Smooth muscle cell (in vitro differentiated cells): Measurements from ENCODE around the gene CARD11. TPM values are rescaled to one million over a fixed set of nuclear protein-coding genes. Genes with fewer than 3 reads are reported as not detected.

Experiments
- DNase-seq: peaks from one replicate; lab custom pipeline; 2025; ENCODE audit not compliant: unreplicated experiment; lab: John Stamatoyannopoulos, UW
- H2AFZ ChIP-seq: fragments of 200-600 bp; sonication (generic); 2 replicates; pipeline ENCODE4 v1.6.0; 2016; ENCODE audit warnings: antibody characterized with exemption, low read depth, mild to moderate bottlenecking
- H3F3A ChIP-seq: fragments of 200-600 bp; sonication (generic); 2 replicates; pipeline ENCODE4 v1.6.0; 2017; ENCODE audit warnings: antibody characterized with exemption, low read depth
- H3K27ac ChIP-seq: fragments of 200-600 bp; sonication (generic); 2 replicates; pipeline ENCODE4 v1.5.1; 2016; ENCODE audit warnings: low read depth, mild to moderate bottlenecking
- H3K27me3 ChIP-seq: fragments of 200-600 bp; sonication (generic); 2 replicates; pipeline ENCODE4 v1.6.1; 2016; ENCODE audit warnings: low read depth, mild to moderate bottlenecking
- H3K36me3 ChIP-seq: fragments of 200-600 bp; sonication (generic); 2 replicates; pipeline ENCODE4 v1.5.1; 2016; ENCODE audit warnings: low read depth
- H3K4me1 ChIP-seq: fragments of 200-600 bp; sonication (generic); 2 replicates; pipeline ENCODE4 v1.5.1; 2016; ENCODE audit warnings: low read depth
- H3K4me2 ChIP-seq: fragments of 200-600 bp; sonication (generic); 2 replicates; pipeline ENCODE4 v1.6.0; 2016; ENCODE audit warnings: mild to moderate bottlenecking
- H3K4me3 ChIP-seq: fragments of 200-600 bp; sonication (generic); 2 replicates; pipeline ENCODE4 v1.5.1; 2016; ENCODE audit warnings: mild to moderate bottlenecking
- H3K79me2 ChIP-seq: fragments of 200-600 bp; sonication (generic); 2 replicates; pipeline ENCODE4 v1.6.0; 2016; ENCODE audit warnings: low read depth, mild to moderate bottlenecking
- H3K9ac ChIP-seq: fragments of 200-600 bp; sonication (generic); 2 replicates; pipeline ENCODE4 v1.6.0; 2016; ENCODE audit warnings: low read depth
- H3K9me3 ChIP-seq: fragments of 200-600 bp; sonication (generic); replicated peaks from 2 replicates; pipeline ENCODE4 v1.5.1; 2016; ENCODE audit warnings: low read depth
- H4K20me1 ChIP-seq: fragments of 200-600 bp; sonication (generic); 2 replicates; pipeline ENCODE4 v1.6.0; 2016; ENCODE audit warnings: low read depth
- whole genome bisulfite sequencing: methylation state at CpG from one replicate; pipeline ENCODE4 v1.1.7; 2016; ENCODE audit warnings: low lambda C conversion rate; 5-methylcytosine and 5-hydroxymethylcytosine counted together
- polyA plus RNA-seq: library from polyadenylated mRNA; unstranded; fragments of >200 nt; fragmentation: Nextera tagmentation; extraction: Ambion mirVana; gene quantifications from 2 replicates; pipeline ENCODE4 v1.2.1, GENCODE V29; 2016
- total RNA-seq: library from RNA; depleted of rRNA; stranded (reverse); fragments of >200 nt; gene quantifications from 2 replicates; pipeline ENCODE4 v1.2.3, GENCODE V29; 2014
- TF ChIP-seq, protein P1 (sequence below): fragments of 200-600 bp; sonication (generic); IDR thresholded peaks from 2 replicates; pipeline ENCODE4 v1.5.1; 2017; ENCODE audit warnings: borderline replicate concordance, mild to moderate bottlenecking, antibody characterized with exemption; ENCODE audit not compliant: insufficient read depth, poor library complexity, severe bottlenecking

The CARD11 gene
- total and polyA plus RNA-seq, 2 experiments from 2014 or later = 1.3 to 2.4 TPM

DNA sequence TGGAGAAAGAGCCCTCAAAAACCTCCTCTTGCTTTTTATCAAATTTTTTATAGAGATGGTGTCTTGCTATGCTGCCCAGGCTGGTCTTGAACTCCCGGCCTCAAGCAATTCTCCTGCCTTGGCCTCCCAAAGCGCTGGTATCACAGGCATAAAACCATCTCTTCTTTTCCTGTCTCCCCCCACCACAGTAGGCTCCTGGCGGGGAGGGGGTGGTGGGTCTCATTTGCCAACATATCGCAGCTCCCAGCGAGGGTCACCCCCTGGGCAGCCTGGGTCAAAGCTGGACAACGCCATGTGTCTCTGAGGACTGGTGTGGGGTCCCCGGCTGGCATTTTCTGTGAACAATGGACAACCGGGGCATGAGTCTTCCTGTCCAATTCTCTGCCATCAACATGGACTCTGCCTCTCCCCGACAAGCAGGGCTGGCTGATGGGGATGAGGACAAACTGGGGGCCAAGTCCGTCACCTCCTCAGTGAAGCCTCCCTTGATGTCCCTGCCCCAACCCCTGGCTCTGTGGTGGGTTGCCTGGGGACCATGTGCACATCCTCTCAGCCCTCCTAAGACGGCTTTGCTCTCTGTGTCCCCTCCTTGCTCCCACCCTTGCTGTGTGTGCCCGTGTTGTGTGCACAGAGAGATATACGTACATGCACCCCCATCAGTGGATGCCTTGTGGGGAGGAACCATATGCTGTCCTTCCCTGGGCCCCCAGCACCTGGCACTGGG is 113.2 kb downstream of the CARD11 start:
- no peaks in the 10 kb centered on the region for H4K20me1 ChIP-seq
- no peaks in the 10 kb centered on the region for H3K9me3 ChIP-seq
- 96% methylated on average over 13 of the region's 13 CpGs for WGBS
- no peak overlapping the region for H3K4me2 ChIP-seq
- no peaks in the 10 kb centered on the region for H3K36me3 ChIP-seq
- no peaks in the 10 kb centered on the region for H3K79me2 ChIP-seq
- DNase-seq = no peak
- no peak overlapping the region for H3K9ac ChIP-seq
- no peak overlapping the region for H3K27ac ChIP-seq
- TF ChIP-seq, protein P1, sequence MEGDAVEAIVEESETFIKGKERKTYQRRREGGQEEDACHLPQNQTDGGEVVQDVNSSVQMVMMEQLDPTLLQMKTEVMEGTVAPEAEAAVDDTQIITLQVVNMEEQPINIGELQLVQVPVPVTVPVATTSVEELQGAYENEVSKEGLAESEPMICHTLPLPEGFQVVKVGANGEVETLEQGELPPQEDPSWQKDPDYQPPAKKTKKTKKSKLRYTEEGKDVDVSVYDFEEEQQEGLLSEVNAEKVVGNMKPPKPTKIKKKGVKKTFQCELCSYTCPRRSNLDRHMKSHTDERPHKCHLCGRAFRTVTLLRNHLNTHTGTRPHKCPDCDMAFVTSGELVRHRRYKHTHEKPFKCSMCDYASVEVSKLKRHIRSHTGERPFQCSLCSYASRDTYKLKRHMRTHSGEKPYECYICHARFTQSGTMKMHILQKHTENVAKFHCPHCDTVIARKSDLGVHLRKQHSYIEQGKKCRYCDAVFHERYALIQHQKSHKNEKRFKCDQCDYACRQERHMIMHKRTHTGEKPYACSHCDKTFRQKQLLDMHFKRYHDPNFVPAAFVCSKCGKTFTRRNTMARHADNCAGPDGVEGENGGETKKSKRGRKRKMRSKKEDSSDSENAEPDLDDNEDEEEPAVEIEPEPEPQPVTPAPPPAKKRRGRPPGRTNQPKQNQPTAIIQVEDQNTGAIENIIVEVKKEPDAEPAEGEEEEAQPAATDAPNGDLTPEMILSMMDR = no peak
- no peak overlapping the region for H2AFZ ChIP-seq
- no peaks in the 10 kb centered on the region for H3K27me3 ChIP-seq
- no peaks in the 10 kb centered on the region for H3K4me1 ChIP-seq
- no peaks in the 10 kb centered on the region for H3F3A ChIP-seq
- H3K4me3 ChIP-seq = no peak overlapping the region

DNA sequence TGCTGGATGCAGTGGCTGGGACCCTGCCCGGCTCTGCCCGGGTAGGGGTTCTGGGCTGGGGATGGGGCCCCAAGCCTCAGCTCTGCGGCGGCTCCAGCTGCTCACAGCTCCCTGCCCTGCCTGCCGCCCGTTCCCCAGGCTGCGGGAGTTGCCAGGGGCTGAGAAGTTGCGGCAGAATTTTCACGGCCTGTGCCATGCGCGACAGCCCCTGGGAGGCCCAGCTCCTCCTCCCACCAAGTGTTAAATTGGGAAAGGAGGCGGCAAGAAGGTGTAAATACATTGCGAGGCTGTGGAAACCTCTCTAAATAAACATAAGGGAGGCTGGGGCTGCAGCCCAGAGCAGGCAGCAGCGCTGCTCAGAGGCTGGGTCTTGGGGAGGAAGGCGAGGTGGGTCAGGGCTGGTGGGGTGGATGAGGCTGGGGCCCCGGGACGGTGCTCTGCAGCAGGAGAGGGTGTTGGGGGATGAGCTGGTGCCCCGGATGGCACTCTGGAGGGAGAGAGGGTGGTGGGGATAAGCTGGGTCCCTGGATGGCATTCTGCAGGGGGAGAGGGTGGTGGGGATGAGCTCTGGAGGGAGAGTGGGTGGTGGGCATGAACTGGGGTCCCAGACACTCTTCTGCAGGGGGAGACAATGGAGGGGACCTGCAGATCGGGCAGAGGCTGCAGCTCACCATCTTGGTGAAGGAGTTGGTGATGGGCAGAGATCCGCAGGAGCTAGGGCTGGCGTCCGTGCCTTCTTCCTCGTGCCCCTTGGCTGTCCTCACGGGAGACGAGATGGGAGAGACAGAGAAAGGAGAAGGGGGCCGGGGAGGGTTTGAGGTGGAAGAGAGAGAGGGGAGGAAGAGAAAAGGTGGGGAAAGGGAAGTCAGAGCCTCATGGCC is 114.1 kb downstream of the CARD11 start:
- Histone ChIP-seq H3K9ac (no peak overlapping the region), H3K27me3 (no peaks in the 10 kb centered on the region), H4K20me1 (no peaks in the 10 kb centered on the region), H3K4me2 (no peak overlapping the region), H2AFZ (no peak overlapping the region), H3K79me2 (no peaks in the 10 kb centered on the region), H3K36me3 (no peaks in the 10 kb centered on the region), H3K4me3 (no peak overlapping the region), H3K27ac (no peak overlapping the region), H3F3A (no peaks in the 10 kb centered on the region), H3K4me1 (no peaks in the 10 kb centered on the region), H3K9me3 (no peaks in the 10 kb centered on the region)
- no peak for DNase-seq
- TF ChIP-seq, protein P1 = no peak
- WGBS = 93% methylated on average over 26 of the region's 26 CpGs

DNA sequence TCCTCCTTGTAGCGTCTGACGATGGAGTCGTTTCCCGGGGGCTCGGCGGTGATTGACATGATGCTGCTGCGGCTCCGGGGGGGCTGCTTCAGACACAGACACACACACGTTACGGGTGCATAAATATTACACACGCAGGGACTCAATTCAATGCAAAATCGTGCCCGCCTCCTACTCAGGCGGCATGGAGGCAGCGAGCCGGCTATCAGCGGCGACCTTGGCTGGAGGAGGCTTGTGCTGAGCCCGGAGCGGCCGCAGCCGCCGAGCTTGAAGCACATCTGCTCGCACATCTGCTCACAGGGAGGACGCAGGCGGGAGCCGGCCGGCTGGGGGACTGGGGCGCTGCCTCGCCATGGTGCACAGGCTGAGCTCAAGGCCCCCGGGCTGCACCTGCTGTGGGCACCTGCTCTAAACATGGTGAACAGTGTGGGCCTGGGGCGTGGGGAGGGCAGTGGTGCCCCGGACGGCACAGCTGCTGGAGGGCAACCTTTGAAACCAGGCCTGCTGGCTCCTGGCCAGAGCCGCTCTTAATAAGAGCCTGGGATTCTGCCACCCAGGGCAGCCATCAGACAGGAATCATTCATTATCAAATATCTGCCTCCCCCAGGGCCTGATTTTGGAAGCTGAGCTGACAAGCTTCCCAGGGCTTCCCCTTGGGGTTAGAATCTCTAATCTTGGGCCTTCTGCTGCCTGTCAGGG is 114.9 kb downstream of the CARD11 start:
- Histone ChIP-seq H3F3A (no peaks in the 10 kb centered on the region), H3K27me3 (no peaks in the 10 kb centered on the region), H3K27ac (no peak overlapping the region), H3K36me3 (no peaks in the 10 kb centered on the region), H3K9ac (no peak overlapping the region), H3K4me3 (no peak overlapping the region), H3K4me1 (no peaks in the 10 kb centered on the region), H2AFZ (no peak overlapping the region), H3K79me2 (no peaks in the 10 kb centered on the region), H4K20me1 (no peaks in the 10 kb centered on the region), H3K9me3 (no peaks in the 10 kb centered on the region), H3K4me2 (no peak overlapping the region)
- TF ChIP-seq, protein P1 = no peak
- no peak for DNase-seq
- 97% methylated on average over 35 of the region's 35 CpGs for WGBS
